Measurements from ENCODE around the gene SLC25A21. TPM values are rescaled to one million over a fixed set of nuclear protein-coding genes. Genes with fewer than 3 reads are reported as not detected.
"Not testable (repeated sequence)": the region's sequence is repeated elsewhere in the genome, so short reads cannot be mapped to it uniquely, and the experiment has no call there.

SLC25A21 gene
- not detected for total RNA-seq
- polyA plus RNA-seq, result not detected
- total RNA-seq, result not detected

GRCh38 chr14:37172024-37172869, at the start of gene SLC25A21:
Gene SLC25A21 (minus strand): TSS chr14:37172606.
- Mint-ChIP-seq H3K36me3 (no peaks in the 10 kb centered on the region), H3K9me3 (peaks cover 0 to 18% (median 2%) of the 10 kb centered on the region in 11 donors), H3K4me3 (peak within 1 kb of the TSS in 5 of 10 donors; percentile 14 to 53 (median 48)), H3K27ac (no peak within 1 kb of the TSS), H3K4me1 (peaks cover 0 to 3% (median 0%) of the 10 kb centered on the region in 7 donors), H3K27me3 (peaks cover 16 to 55% (median 25%) of the 10 kb centered on the region in 5 donors)
- intact Hi-C loops (cut with micrococcal nuclease), result no loop called here
- no peaks in the 10 kb centered on the region for H3K27me3 ChIP-seq (ENCODE audit: control insufficient read depth in 2 of 2, insufficient read depth in 2 of 2, low read length in 2 of 2)
- no peaks in the 10 kb centered on the region for H3K4me1 ChIP-seq (ENCODE audit: control insufficient read depth in 2 of 2, insufficient read depth in 2 of 2, low read length in 2 of 2)
- no peaks in the 10 kb centered on the region for H3K36me3 ChIP-seq (ENCODE audit: control insufficient read depth in 2 of 3, insufficient read depth in 3 of 3, low read length in 3 of 3)
- no peak within 1 kb of the TSS for H3K27ac ChIP-seq (ENCODE audit: low read depth, low read length)
- CTCF ChIA-PET, result no interaction called here
- ATAC-seq, result no peak
- H3K9me3 ChIP-seq (ENCODE audit: control insufficient read depth in 2 of 3, low read length in 3 of 3), result no peaks in the 10 kb centered on the region
- POLR2A ChIA-PET, result no interaction called here
- no peak within 1 kb of the TSS for H3K4me3 ChIP-seq (ENCODE audit: low read length)
- DNase-seq, result peak in 1 of 9 donors; percentile 21

DNA sequence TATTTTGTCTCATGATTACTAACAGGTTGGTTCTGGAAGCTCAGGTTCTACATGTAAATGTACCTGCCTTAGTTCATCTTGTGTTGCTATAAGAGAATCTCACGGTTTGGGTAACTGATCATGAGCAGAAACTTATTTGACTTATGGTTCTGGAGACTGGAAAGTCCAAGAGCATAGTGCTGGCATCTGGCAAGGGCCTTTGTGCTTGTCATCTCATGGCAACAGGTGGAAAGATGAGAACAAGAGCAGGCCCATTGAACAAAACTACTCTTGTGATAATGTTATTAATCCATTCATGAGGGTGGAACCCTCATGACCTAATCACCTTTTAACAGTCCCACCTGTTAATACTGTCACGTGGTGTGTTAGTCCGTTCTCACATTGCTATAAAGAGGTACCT, 48.7 kb upstream of the SLC25A21 start:
- no peaks in the 10 kb centered on the region for H3K36me3 ChIP-seq (ENCODE audit: control insufficient read depth in 2 of 3, insufficient read depth in 3 of 3, low read length in 3 of 3)
- H3K27me3 ChIP-seq (ENCODE audit: control insufficient read depth in 2 of 2, insufficient read depth in 2 of 2, low read length in 2 of 2), result no peaks in the 10 kb centered on the region
- no peak overlapping the region for H3K27ac ChIP-seq (ENCODE audit: low read depth, low read length)
- Mint-ChIP-seq H3K4me3 (no peak overlapping the region), H3K36me3 (peaks cover 0 to 4% (median 0%) of the 10 kb centered on the region in 5 donors), H3K9me3 (peaks cover 4 to 26% (median 11%) of the 10 kb centered on the region in 11 donors), H3K27ac (no peak overlapping the region), H3K4me1 (no peaks in the 10 kb centered on the region), H3K27me3 (peaks cover 0 to 11% (median 0%) of the 10 kb centered on the region in 5 donors)
- H3K9me3 ChIP-seq (ENCODE audit: control insufficient read depth in 2 of 3, low read length in 3 of 3), result peaks cover 0 to 5% (median 0%) of the 10 kb centered on the region in 3 experiments
- intact Hi-C loops (cut with micrococcal nuclease), result no loop called here
- CTCF ChIA-PET, result no interaction called here
- H3K4me1 ChIP-seq (ENCODE audit: control insufficient read depth in 2 of 2, insufficient read depth in 2 of 2, low read length in 2 of 2), result no peaks in the 10 kb centered on the region
- ATAC-seq, result no peak
- DNase-seq, result no peak
- POLR2A ChIA-PET, result no interaction called here
- no peak overlapping the region for H3K4me3 ChIP-seq (ENCODE audit: low read length)

- CTCF ChIA-PET, result no interaction called here
- Histone ChIP-seq H3K4me3 (ENCODE audit: low read length) (no peak overlapping the region), H3K9me3 (ENCODE audit: control insufficient read depth in 2 of 3, low read length in 3 of 3) (no peaks in the 10 kb centered on the region), H3K36me3 (ENCODE audit: control insufficient read depth in 2 of 3, insufficient read depth in 3 of 3, low read length in 3 of 3) (no peaks in the 10 kb centered on the region), H3K27ac (ENCODE audit: low read depth, low read length) (no peak overlapping the region), H3K27me3 (ENCODE audit: control insufficient read depth in 2 of 2, insufficient read depth in 2 of 2, low read length in 2 of 2) (no peaks in the 10 kb centered on the region), H3K4me1 (ENCODE audit: control insufficient read depth in 2 of 2, insufficient read depth in 2 of 2, low read length in 2 of 2) (no peaks in the 10 kb centered on the region)
- no peak for DNase-seq
- H3K4me1 Mint-ChIP-seq, result peaks cover 0 to 4% (median 0%) of the 10 kb centered on the region in 7 donors
- H3K4me3 Mint-ChIP-seq, result no peak overlapping the region
- no peak for ATAC-seq
- peaks cover 0 to 2% (median 0%) of the 10 kb centered on the region in 5 donors for H3K36me3 Mint-ChIP-seq
- H3K27me3 Mint-ChIP-seq, result peaks cover 0 to 6% (median 0%) of the 10 kb centered on the region in 5 donors
- no peak overlapping the region for H3K27ac Mint-ChIP-seq
- H3K9me3 Mint-ChIP-seq, result peaks cover 0 to 14% (median 4%) of the 10 kb centered on the region in 11 donors
- intact Hi-C loops (cut with micrococcal nuclease), result no loop called here
- POLR2A ChIA-PET, result no interaction called here
Observed at GRCh38 chr14:37215345-37215744, 42.9 kb upstream of the SLC25A21 start.

GRCh38 chr14:37213016-37213415, 40.6 kb upstream of the SLC25A21 start:
- DNase-seq, result no peak
- H3K27ac Mint-ChIP-seq, result no peak overlapping the region
- peaks cover 0 to 10% (median 0%) of the 10 kb centered on the region in 5 donors for H3K27me3 Mint-ChIP-seq
- Histone ChIP-seq H3K4me3 (ENCODE audit: low read length) (no peak overlapping the region), H3K27ac (ENCODE audit: low read depth, low read length) (no peak overlapping the region), H3K4me1 (ENCODE audit: control insufficient read depth in 2 of 2, insufficient read depth in 2 of 2, low read length in 2 of 2) (no peaks in the 10 kb centered on the region), H3K9me3 (ENCODE audit: control insufficient read depth in 2 of 3, low read length in 3 of 3) (no peaks in the 10 kb centered on the region), H3K36me3 (ENCODE audit: control insufficient read depth in 2 of 3, insufficient read depth in 3 of 3, low read length in 3 of 3) (no peaks in the 10 kb centered on the region), H3K27me3 (ENCODE audit: control insufficient read depth in 2 of 2, insufficient read depth in 2 of 2, low read length in 2 of 2) (no peaks in the 10 kb centered on the region)
- POLR2A ChIA-PET, result no interaction called here
- H3K4me3 Mint-ChIP-seq, result no peak overlapping the region
- peaks cover 0 to 4% (median 0%) of the 10 kb centered on the region in 7 donors for H3K4me1 Mint-ChIP-seq
- intact Hi-C loops (cut with micrococcal nuclease), result no loop called here
- H3K9me3 Mint-ChIP-seq, result peaks cover 0 to 20% (median 5%) of the 10 kb centered on the region in 11 donors
- ATAC-seq, result no peak
- CTCF ChIA-PET, result no interaction called here
- H3K36me3 Mint-ChIP-seq, result peaks cover 0 to 4% (median 0%) of the 10 kb centered on the region in 5 donors

DNA sequence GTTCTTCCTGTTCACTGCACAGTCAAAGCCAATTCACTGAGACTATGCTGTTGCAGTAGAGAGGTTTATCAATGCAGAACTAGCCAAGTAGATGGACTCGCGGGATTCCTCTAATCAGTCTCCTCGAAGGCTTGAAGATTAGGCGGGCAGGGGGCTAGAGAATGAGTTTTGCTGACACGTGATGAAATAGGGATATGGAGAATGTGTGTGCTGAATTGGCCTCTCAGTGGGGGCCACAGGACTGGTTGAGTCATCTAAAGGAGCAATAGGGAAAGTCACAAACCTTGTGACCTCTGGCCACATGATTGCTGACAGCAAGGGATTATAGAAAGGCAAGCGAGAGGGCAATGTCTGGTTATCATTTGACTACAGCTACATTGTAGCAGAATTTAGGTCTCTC, 38.0 kb upstream of the SLC25A21 start:
- no peak for ATAC-seq
- CTCF ChIA-PET, result no interaction called here
- Mint-ChIP-seq H3K27ac (no peak overlapping the region), H3K9me3 (peaks cover 0 to 17% (median 11%) of the 10 kb centered on the region in 11 donors), H3K4me3 (no peak overlapping the region), H3K4me1 (peaks cover 0 to 4% (median 0%) of the 10 kb centered on the region in 7 donors), H3K27me3 (peaks cover 0 to 6% (median 0%) of the 10 kb centered on the region in 5 donors), H3K36me3 (peaks cover 0 to 4% (median 0%) of the 10 kb centered on the region in 5 donors)
- Histone ChIP-seq H3K27ac (ENCODE audit: low read depth, low read length) (no peak overlapping the region), H3K9me3 (ENCODE audit: control insufficient read depth in 2 of 3, low read length in 3 of 3) (peaks cover 0 to 8% (median 0%) of the 10 kb centered on the region in 3 experiments), H3K4me3 (ENCODE audit: low read length) (no peak overlapping the region), H3K27me3 (ENCODE audit: control insufficient read depth in 2 of 2, insufficient read depth in 2 of 2, low read length in 2 of 2) (no peaks in the 10 kb centered on the region), H3K4me1 (ENCODE audit: control insufficient read depth in 2 of 2, insufficient read depth in 2 of 2, low read length in 2 of 2) (no peaks in the 10 kb centered on the region), H3K36me3 (ENCODE audit: control insufficient read depth in 2 of 3, insufficient read depth in 3 of 3, low read length in 3 of 3) (no peaks in the 10 kb centered on the region)
- POLR2A ChIA-PET, result no interaction called here
- intact Hi-C loops (cut with micrococcal nuclease), result no loop called here
- no peak for DNase-seq

GRCh38 chr14:37209617-37210016, 37.2 kb upstream of the SLC25A21 start:
- H3K27me3 Mint-ChIP-seq; H3K36me3 Mint-ChIP-seq; H3K27ac Mint-ChIP-seq; H3K4me3 Mint-ChIP-seq; H3K4me3 ChIP-seq (ENCODE audit: low read length); H3K27me3 ChIP-seq (ENCODE audit: control insufficient read depth in 2 of 2, insufficient read depth in 2 of 2, low read length in 2 of 2); intact Hi-C loops (cut with micrococcal nuclease); H3K36me3 ChIP-seq (ENCODE audit: control insufficient read depth in 2 of 3, insufficient read depth in 3 of 3, low read length in 3 of 3); H3K4me1 Mint-ChIP-seq; ATAC-seq; H3K4me1 ChIP-seq (ENCODE audit: control insufficient read depth in 2 of 2, insufficient read depth in 2 of 2, low read length in 2 of 2); CTCF ChIA-PET; DNase-seq; H3K27ac ChIP-seq (ENCODE audit: low read depth, low read length); POLR2A ChIA-PET; H3K9me3 ChIP-seq (ENCODE audit: control insufficient read depth in 2 of 3, low read length in 3 of 3): not testable (repeated sequence)
- peaks cover 0 to 22% (median 9%) of the 10 kb centered on the region in 11 donors for H3K9me3 Mint-ChIP-seq

All from naive thymus-derived CD4-positive, alpha-beta T cell (primary cell).